Activated effector memory CD4-positive, alpha-beta T cell treated with anti-CD3 and anti-CD28 coated beads, Interleukin-2, amount 50 U/mL, for 16 hours (primary cell): ENCODE data around the gene ADGRE2.
"Not testable (repeated sequence)": the region's sequence is repeated elsewhere in the genome, so short reads cannot be mapped to it uniquely, and the experiment has no call there.

Experiments
- DNase-seq: peaks from one replicate; pipeline ENCODE4 v3.0.0-alpha.2; 2020

ADGRE2 gene

GRCh38 chr19:14778110-14778845 lies at the start of gene ADGRE2:
TSS of gene ADGRE2 (minus strand) at chr19:14778560. CDS start at chr19:14776756, 1,804 bp downstream.
- peak; percentile 24 for DNase-seq

DNA sequence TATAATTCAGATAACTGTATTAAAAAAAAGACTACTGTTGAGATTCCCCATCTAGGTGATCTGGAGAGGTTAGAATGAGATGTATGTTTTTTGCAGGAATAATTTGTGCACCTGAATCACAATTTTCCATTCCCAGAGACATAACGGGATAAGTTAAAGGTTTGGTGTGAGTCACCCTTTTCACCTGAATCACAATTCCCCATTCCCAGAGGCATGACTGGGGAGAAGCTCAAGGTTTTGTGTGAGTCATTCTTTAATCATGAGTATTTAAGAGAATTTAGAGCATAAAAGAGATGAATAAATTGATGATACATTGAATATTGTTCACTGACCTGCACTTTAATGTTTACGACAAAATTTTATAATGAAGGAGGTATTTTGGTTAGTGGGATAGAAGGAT lies 47.6 kb upstream of the ADGRE2 start:
- DNase-seq, result no peak

GRCh38 chr19:14821937-14822336 lies 43.6 kb upstream of the ADGRE2 start:
- no peak for DNase-seq

DNA sequence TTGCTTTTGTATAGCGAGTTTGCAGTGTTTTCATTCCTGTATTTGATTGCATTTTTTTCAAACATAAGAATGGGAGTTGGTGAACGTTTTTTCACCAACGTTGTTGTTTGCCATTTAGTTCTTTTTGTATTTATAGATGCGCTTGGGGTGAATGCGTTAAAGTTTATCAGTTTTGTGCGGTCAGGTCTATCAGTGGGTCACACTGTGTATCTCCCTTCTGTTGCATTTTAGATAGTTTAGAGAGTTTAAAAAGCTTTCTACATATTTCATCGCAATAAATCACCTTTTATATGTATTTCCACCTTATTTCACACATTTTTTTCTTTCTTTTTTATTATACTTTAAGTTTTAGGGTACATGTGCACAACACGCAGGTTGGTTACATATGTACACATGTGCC lies 40.2 kb upstream of the ADGRE2 start:
- no peak for DNase-seq

GRCh38 chr19:14817052-14817451 lies 38.7 kb upstream of the ADGRE2 start:
- DNase-seq, result no peak

GRCh38 chr19:14814982-14815652 lies 36.8 kb upstream of the ADGRE2 start:
- no peak for DNase-seq

DNA sequence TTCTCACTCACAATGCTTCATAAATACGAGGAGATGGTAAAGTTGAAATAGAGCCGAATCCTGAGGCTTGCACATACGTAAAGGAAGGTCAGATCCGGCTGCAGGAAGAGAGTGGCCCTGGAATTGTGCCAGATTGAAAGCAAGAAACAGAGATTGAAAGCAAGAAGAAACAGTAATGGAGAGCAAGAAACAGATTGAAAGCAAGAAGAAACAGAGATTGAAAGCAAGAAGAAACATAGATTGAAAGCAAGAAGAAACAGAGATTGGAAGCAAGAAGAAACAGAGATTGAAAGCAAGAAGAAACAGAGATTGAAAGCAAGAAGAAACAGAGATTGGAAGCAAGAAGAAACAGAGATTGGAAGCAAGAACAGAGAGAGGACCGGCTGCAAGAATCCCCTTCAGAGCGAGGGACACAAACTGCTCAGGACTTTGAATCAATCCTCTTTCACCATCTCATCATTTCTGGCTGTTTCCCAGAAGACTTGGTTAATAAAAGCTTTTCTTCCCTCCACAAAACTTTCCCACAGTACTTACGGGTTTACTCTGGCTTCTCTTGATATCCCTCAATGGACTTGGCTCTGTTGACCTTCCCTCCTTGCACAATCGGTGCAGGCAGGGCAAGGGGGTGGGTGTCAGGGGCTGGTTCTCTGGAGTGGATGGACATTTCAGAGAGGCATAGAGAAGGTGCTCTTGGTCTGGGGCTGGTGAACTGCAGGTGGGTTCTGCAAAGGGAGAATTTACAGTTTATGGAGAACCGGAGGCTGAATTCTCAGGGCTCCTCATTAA lies 31.1 kb upstream of the ADGRE2 start:
- no peak for DNase-seq

DNA sequence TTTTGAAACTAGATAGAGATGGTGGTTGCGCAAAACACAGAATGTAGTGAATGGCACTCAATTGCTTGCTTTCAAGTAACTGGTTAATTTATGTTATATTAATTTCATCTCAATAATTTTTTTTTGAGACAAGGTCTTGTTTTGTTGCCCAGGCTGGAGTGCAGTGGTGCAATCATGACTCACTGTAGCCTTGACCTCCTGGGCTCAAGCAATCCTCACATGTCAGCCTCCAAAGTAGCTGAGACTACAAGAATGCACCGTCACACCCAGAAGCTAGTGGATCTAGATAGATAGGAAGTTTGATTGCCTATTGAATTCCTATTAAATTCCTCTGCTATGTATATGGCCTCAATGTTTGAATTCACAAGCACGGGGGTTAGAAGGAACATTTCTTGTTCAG lies 26.4 kb upstream of the ADGRE2 start:
- DNase-seq, result no peak

GRCh38 chr19:14798760-14799159 lies 20.4 kb upstream of the ADGRE2 start:
- no peak for DNase-seq

- DNase-seq, result no peak
These were observed 17.7 kb upstream of the ADGRE2 start for GRCh38 chr19:14796021-14796420.

GRCh38 chr19:14795078-14795721 lies 16.8 kb upstream of the ADGRE2 start:
- DNase-seq, result no peak

DNA sequence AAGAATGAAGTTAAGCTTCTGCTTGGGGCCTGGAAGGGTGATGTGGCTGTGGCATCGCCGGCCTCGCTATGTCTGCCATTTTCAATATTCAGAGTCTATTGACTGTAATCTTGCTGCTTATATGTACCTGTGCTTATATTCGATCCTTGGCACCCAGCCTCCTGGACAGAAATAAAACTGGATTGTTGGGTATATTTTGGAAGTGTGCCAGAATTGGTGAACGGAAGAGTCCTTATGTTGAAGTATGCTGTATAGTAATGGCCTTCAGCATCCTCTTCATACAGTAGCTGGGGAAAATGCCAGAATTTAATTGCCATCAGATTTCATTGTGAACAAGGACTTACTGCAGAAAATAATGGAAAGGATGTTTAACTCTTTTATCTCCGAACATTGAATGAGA lies 13.9 kb upstream of the ADGRE2 start:
- not testable (repeated sequence) for DNase-seq

- no peak for DNase-seq
These were observed 8.1 kb upstream of the ADGRE2 start for GRCh38 chr19:14786421-14786851.

DNA sequence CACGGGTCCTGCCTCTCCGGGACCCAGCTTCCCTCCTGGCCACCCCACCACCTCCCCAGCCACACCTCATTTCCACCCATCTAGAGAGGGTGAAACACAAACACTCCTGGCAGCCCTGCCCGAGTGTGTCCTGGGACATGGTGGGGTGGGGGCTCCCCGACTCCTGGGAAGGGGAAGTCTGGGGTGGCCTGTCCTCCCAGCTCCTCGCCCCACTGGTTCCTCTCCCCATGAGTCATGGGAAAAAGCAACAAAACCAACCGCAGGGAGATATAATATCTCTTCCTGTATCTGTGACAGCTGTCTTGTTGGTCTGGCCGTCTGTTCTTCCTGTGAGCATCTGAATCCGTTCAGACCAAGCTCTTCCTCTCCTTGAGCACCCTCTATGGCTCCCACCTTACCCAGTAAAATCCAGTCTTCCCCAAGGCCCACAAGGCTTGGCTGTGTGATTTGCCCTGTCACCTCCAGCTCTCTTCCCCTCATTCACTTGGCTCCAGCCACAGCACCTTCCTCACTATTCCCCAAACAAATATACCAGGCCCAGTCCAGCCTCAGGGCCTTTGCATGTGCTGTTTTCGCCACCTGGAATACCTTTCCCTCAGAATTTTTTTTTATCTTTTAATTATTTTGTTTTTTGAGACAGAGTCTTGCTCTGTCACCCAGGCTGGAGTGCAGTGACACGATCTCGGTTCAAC lies 6.9 kb upstream of the ADGRE2 start:
- not testable (repeated sequence) for DNase-seq

DNA sequence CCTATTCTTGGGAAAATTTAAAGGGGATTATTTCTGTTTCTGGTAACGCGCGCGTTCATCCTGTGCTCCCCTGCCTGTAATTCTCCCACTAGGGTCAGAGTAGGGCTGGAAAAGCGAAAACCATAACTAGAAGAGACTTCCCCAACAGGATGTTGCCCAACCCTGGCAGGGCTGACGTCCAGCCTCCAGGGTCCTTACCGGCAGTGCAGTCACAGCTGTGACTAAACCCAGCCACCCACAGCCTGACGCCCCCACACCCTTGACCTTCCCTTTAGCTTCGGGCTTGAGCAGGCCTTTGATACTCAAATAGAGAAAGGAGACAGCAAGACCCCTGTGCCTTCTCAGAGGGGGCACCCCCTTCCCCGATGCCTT lies 6.4 kb upstream of the ADGRE2 start:
- DNase-seq, result not testable (repeated sequence)

- not testable (repeated sequence) for DNase-seq
These were observed 5.1 kb upstream of the ADGRE2 start for GRCh38 chr19:14783410-14783998.

GRCh38 chr19:14782626-14783409 lies 4.5 kb upstream of the ADGRE2 start:
- DNase-seq, result no peak

GRCh38 chr19:14781713-14782536 lies 3.6 kb upstream of the ADGRE2 start:
- DNase-seq, result not testable (repeated sequence)

- DNase-seq, result peak; percentile 17
These were observed 2.4 kb upstream of the ADGRE2 start for GRCh38 chr19:14780622-14781225.

DNA sequence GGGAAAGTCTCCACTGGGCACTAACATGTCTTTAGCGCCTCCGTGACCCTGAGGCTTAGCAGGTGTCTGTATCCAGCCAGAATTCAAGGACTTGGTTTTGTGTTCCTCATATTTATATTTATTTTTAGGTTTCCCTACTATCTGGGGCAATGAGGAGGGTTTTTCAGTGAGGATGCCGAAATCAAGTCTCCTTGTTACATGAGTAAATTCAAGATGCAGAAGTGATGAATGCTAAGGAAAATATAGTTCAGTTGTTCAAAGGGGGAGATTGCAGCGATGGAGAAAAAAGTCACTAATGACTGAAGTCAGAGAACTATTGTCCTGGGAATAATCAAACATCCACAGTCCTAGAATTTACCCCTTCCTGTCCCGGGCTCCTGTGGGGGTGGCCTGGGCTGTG lies 791 bp upstream of the ADGRE2 start:
- DNase-seq, result no peak
